HG02840 (cell line): ENCODE data around the gene SLC7A10.
"Not testable (repeated sequence)": the region's sequence is repeated elsewhere in the genome, so short reads cannot be mapped to it uniquely, and the experiment has no call there.

Experiments used
- ATAC-seq: cut with Tn5 transposase; IDR thresholded peaks from one replicate; pipeline ENCODE4 v1.9.1; 2021; ENCODE audit warnings: mild to moderate bottlenecking, moderate library complexity, moderate number of reproducible peaks; ENCODE audit not compliant: unreplicated experiment, low FRiP score

Gene SLC7A10

DNA sequence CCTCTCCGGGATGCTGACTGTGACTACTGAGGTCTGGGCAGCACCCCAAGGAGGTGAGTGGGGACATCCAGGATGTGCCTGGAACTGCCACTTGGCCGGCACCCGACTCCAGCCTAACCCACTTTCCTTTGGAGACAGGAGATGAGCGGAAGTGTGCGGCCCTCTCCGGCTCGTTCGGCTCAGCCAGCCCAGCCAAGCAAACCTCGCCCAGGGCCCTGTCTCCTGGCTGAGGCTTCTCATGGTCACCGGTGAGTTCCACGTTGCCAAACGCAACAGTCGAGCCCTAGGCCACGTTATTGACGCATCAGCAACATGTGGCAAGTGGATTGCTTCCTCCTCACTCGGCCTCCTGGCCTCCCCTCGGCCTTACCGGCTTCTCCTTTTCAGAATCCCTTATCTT is 5.5 kb downstream of the SLC7A10 start:
- no peak for ATAC-seq

- ATAC-seq, result no peak
These were observed 6.3 kb downstream of the SLC7A10 start for GRCh38 chr19:33219261-33219815.

- no peak for ATAC-seq
These were observed 7.8 kb downstream of the SLC7A10 start for GRCh38 chr19:33217881-33218280.

GRCh38 chr19:33216198-33216830 is 9.3 kb downstream of the SLC7A10 start:
- no peak for ATAC-seq

GRCh38 chr19:33215438-33216197 is 10.0 kb downstream of the SLC7A10 start:
- no peak for ATAC-seq

- no peak for ATAC-seq
These were observed 11.1 kb downstream of the SLC7A10 start for GRCh38 chr19:33214596-33214995.

DNA sequence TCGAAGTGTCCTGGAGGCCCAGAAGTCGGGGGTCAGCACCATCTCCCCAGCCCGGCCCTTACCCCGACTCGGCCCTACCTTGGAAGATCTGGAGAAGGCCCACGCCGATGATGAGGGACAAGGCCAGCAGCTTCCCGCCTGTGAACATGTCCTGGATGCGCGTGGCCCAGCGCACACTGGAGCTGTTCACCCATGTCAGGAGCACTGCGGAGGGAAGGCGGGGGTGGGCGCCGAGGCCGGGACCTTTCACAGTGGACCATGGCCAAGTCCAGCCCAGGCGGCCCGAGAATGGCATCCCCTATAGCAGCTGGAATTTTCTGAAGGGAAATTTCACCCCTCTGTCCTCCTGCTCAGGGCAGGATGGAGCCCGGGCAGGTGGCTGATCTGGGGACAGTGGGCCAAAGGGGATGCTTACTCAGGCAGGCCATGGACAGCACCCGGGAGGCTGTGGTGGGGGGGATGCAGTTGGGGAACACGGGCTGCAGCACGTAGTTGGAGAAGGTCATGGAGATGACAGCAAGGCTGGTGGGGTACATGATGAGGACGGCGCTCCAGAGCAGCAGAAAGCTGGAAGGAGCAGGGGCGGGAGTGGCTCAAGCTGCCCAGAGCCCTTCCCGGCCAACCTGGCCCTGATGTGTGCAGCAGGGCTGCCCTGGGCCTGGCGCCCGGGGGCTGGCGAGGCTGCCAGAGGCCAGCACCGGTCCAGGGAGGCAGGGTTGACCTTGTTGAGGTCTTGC is 13.0 kb downstream of the SLC7A10 start:
- no peak for ATAC-seq

DNA sequence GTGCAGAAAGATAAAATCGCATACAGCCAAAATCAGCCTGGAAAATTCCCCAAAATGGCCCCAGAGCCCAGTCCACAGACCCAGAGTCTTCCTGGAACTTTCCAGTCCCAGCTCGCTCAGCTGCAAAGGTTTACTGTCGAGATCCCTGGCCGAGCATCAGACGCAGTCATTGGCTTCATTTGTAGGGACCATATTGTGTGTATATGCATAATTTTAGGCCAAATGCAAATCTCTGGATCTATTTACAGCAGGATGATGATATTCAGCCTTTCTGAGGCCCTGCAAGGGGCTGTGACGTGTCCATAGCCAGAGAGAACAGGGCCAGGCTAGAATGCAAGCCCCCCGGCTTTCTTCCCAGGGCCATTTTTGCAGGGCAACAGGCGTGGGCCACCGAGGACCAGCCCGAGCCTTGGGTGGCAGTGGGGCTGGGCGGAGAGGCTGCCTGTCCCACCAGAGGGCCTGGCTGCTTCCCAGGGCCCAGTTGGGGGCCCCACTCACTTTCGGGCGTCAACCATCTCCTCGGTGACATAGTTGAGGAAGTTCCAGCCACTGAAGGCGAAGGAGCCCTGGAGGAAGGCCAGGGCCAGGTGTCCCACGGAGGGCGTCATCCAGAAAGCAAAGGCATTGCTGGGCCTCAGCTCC is 13.7 kb downstream of the SLC7A10 start:
- ATAC-seq, result no peak

DNA sequence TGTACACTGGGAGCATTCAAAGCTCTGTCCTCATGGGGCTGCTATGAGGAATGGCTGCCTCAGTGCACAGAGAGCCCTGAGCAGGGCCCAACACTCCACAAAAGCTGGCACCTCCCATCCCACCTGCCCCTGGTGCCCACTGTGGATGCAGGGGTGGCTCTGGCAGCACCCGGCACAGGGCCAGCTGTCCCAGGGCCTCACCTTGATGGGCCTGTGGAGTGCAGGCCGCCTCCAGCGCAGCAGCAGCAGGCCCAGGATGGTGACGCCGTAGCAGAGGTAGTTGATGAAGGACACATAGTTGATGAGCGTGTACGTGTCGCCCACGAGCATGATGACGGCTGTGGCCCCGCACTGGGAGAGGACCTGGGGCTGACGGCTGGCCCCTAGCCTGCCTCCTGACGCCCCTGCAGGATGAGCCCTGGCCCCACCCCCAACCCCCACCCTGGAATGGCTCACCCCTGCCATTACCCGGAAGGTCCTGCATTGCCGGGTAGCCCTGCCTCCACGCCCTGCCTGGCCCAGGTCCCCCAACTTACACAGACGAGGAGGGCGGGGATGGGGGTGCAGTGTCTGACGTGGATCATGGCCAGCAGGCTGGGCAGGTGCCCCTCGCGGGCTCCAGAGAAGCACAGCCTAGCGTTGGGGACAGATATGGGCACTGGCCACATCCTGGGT is 15.2 kb downstream of the SLC7A10 start:
- no peak for ATAC-seq

DNA sequence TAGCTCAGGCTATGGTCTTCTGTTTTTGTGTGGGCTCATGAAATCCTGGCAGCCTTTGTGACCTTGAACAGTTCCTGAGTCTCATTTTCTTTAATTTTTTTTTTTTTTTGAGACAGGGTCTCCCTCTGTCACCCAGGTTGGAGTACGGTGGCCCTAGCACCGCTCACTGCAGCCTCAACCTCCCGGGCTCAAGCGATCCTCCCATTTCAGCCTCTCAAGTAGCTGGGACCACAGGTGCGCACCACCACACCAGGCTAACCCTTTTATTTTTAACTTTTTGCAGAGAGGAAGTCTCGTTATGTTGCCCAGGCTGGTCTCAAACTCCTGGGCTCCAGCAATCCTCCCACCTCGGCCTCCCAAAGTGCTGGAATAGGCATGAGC is 15.8 kb downstream of the SLC7A10 start:
- not testable (repeated sequence) for ATAC-seq

GRCh38 chr19:33208904-33209849 is 16.5 kb downstream of the SLC7A10 start:
- no peak for ATAC-seq

DNA sequence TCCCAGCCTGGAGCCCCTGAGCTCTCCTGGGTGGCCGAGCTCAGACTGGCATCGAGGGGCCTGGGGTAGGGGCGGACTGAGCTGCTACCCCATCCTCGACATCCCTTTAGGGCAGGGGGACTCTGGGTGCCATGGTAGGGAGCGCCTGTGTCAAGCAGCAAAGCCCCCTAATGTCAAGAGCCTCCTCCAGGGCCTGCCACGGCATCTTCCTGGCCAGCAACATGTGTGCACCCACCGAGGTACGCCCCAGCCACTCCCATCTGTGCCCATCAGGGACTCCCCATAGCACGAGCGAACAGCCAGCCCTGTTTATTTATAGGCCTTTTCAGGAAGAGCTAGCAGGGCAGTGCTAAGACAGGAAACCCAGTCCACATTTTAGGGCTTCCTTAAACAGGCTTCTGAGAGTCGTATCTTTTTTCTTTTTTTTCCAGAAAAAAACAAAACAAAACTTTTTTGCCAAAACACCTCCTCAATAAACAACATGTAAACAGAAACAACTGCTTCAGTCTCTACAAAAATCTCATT is 17.2 kb downstream of the SLC7A10 start:
- no peak for ATAC-seq

- no peak for ATAC-seq
These were observed 17.7 kb downstream of the SLC7A10 start for GRCh38 chr19:33207903-33208302.

DNA sequence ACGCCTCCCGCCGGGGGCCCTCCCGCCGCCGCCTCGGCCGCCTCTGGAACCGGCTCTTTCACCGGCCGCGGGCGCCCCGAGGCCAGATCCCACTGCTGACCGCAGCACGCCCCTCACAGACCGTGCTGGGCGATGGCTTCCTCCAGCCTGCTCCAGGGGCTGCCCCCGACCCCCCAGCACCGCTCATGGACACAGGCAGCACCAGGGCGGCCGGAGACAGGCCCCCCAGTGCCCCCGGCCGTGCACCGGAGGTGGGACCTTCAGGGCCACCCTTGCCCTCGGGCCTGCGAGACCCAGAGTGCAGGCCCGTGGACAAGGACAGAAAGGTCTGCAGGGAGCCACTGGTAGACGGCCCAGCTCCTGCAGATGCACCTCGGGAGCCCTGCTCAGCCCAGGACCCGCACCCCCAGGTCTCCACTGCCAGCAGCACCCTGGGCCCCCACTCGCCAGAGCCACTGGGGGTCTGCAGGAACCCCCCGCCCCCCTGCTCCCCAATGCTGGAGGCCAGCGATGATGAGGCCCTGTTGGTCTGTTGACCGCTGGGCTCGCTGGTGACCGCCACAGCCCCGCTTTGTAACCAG is 18.5 kb downstream of the SLC7A10 start:
- no peak for ATAC-seq

- ATAC-seq, result no peak
These were observed 19.2 kb downstream of the SLC7A10 start for GRCh38 chr19:33206261-33207039.

- ATAC-seq, result no peak
These were observed 20.0 kb downstream of the SLC7A10 start for GRCh38 chr19:33205531-33206260.

GRCh38 chr19:33205110-33205509 is 20.5 kb downstream of the SLC7A10 start:
- no peak for ATAC-seq
